Effector CD8-positive, alpha-beta T cell (primary cell): Measurements from ENCODE around the gene OR6J1.
"Not testable (repeated sequence)": the region's sequence is repeated elsewhere in the genome, so short reads cannot be mapped to it uniquely, and the experiment has no call there.

Source experiments
- DNase-seq: peaks from one replicate; lab custom pipeline; 2025; lab: John Stamatoyannopoulos, UW

The OR6J1 gene

GRCh38 chr14:22606380-22606779 is 37.8 kb downstream of the OR6J1 start:
- DNase-seq, result no peak

GRCh38 chr14:22602862-22603261 is 41.3 kb downstream of the OR6J1 start:
- DNase-seq, result no peak

GRCh38 chr14:22601996-22602395 is 42.2 kb downstream of the OR6J1 start:
- no peak for DNase-seq

GRCh38 chr14:22601456-22601855 is 42.7 kb downstream of the OR6J1 start:
- DNase-seq, result no peak

- no peak for DNase-seq
Observed at GRCh38 chr14:22600027-22600426, 44.1 kb downstream of the OR6J1 start.

- DNase-seq, result no peak
Observed at GRCh38 chr14:22599349-22599748, 44.8 kb downstream of the OR6J1 start.

- DNase-seq, result no peak
Observed at GRCh38 chr14:22598896-22599244, 45.3 kb downstream of the OR6J1 start.

- peak; percentile 49 for DNase-seq
Observed at GRCh38 chr14:22598099-22598895, 45.9 kb downstream of the OR6J1 start, which contains the start of gene ABHD4. Gene ABHD4, plus strand, starts transcription at chr14:22598300. Its CDS starts 7 bp downstream, at chr14:22598307.

GRCh38 chr14:22597771-22598098 is 46.4 kb downstream of the OR6J1 start:
- DNase-seq, result no peak

GRCh38 chr14:22597265-22597664 is 46.9 kb downstream of the OR6J1 start:
- DNase-seq, result no peak

- no peak for DNase-seq
Observed at GRCh38 chr14:22596354-22596879, 47.7 kb downstream of the OR6J1 start.

GRCh38 chr14:22594156-22594716 is 49.9 kb downstream of the OR6J1 start:
- no peak for DNase-seq

GRCh38 chr14:22593601-22594000 is 50.6 kb downstream of the OR6J1 start:
- no peak for DNase-seq

GRCh38 chr14:22593189-22593588 is 51.0 kb downstream of the OR6J1 start:
- DNase-seq, result no peak

- peak; percentile 100 for DNase-seq
Observed at GRCh38 chr14:22589096-22589839, 54.9 kb downstream of the OR6J1 start, which contains the start of gene DAD1. Gene DAD1, minus strand, starts transcription at chr14:22589224. Its CDS starts 67 bp downstream, at chr14:22589157.

GRCh38 chr14:22588526-22589095 is 55.5 kb downstream of the OR6J1 start:
- no peak for DNase-seq

- DNase-seq, result not testable (repeated sequence)
Observed at GRCh38 chr14:22587677-22588422, 56.3 kb downstream of the OR6J1 start.

- DNase-seq, result no peak
Observed at GRCh38 chr14:22587247-22587646, 56.9 kb downstream of the OR6J1 start.

- DNase-seq, result no peak
Observed at GRCh38 chr14:22583994-22584393, 60.2 kb downstream of the OR6J1 start.
